ENCODE measurements around the gene DSE.
A peak's percentile ranks its signal among the peaks of the same experiment; 100 is the strongest.

Gene DSE

DNA sequence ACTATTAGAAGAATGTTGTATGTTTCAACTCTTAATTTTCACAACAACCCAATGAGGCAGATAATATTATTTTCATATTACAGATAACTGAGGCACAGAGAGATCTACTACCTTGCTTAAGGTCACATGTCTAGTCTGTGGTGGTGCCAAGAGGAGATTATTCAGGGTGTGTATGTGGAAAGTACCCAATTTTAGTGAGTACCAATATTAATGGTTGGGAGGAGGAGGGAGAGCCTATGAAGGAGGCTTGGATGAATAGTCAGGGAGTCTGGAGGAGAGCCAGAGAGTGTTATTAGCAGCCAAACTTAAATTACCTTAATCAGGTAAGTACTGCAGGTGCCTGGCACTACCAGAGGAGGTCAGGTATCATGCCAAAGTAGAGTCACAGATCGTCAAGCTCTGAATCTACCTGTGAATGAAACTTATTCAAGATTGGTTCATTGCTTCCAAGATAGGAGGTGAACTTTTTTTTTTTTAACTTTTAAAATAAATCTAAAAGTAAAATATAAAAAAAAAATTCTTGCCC is 79.5 kb downstream of the DSE start:
- DNase-seq: no peak

- no peak for DNase-seq
Observed at GRCh38 chr6:116450769-116451740, 80.3 kb downstream of the DSE start.

DNA sequence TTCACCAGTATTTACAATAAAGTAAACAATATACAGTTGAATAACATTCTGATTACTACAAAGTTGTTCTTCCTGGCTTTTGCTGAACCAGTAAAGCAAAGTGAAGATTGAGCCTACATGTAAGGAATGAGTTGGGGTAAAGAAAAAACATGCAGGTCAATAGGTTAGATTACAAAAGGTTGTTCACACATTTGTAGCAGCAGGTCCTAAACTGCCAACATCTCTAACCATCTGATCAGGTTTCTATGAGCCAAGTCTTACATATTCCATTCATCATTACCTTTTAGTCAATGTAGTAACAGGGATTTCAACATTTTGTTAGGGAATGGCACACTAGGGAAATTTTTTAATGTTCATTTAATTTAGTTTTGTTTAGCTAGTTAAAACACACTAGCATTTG is 81.2 kb downstream of the DSE start:
- DNase-seq: no peak

- DNase-seq: no peak
Observed at GRCh38 chr6:116452531-116452930, 81.8 kb downstream of the DSE start.

- no peak for DNase-seq
Observed at GRCh38 chr6:116456106-116456505, 85.4 kb downstream of the DSE start.

DNA sequence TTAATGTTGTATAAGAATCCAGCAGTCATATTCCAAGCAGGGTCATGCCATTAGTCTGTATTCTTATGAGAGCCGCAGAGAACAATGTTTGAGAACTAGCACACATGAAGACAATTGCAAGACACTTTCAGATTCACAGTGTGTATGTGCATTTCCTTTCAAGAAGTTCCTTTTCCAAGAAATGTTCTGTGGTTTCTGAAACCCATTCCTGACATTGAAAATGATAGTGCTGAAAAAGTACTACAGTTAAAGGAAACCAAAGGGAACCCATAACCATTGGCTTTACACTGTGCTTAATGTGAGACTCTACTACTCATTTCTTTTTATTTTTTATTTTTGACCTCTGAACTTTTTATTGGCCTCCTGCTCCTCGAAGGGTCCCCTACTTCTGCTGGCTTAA is 86.2 kb downstream of the DSE start:
- no peak for DNase-seq

- no peak for DNase-seq
Observed at GRCh38 chr6:116458264-116458663, 87.5 kb downstream of the DSE start.

GRCh38 chr6:116459927-116460326 is 89.2 kb downstream of the DSE start:
- no peak for DNase-seq

GRCh38 chr6:116461331-116461931 is 90.7 kb downstream of the DSE start, which contains the start of gene CALHM6:
CALHM6 (plus strand) TSS chr6:116461375; CDS start chr6:116461930, 555 bp downstream.
- no peak for DNase-seq

- no peak for DNase-seq
Observed at GRCh38 chr6:116461932-116462885, 91.5 kb downstream of the DSE start.

DNA sequence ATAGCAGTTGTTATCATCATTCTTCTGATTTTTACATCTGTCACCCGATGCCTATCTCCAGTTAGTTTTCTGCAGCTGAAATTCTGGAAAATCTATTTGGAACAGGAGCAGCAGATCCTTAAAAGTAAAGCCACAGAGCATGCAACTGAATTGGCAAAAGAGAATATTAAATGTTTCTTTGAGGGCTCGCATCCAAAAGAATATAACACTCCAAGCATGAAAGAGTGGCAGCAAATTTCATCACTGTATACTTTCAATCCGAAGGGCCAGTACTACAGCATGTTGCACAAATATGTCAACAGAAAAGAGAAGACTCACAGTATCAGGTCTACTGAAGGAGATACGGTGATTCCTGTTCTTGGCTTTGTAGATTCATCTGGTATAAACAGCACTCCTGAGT is 92.6 kb downstream of the DSE start:
- no peak for DNase-seq

DNA sequence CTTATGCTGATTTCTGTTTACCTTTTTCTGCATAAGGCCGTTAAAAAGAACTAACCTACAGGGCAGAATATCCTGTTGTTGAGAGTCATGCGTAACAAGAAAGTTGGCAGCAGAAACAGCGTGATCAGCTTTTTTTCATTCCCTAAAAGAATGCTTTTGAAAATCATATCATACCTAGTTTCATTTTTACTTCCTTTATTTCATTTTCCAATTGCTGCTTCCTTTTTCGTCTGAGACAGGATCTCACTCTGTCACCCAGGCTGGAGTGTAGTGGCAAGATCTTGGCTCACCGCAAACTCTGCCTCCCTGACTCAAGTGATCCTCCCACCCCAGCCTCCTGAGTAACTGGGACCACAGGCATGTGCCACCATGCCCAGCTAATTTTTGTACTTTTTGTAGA is 94.5 kb downstream of the DSE start:
- DNase-seq: no peak

- no peak for DNase-seq
Observed at GRCh38 chr6:116467096-116467495, 96.3 kb downstream of the DSE start.

DNA sequence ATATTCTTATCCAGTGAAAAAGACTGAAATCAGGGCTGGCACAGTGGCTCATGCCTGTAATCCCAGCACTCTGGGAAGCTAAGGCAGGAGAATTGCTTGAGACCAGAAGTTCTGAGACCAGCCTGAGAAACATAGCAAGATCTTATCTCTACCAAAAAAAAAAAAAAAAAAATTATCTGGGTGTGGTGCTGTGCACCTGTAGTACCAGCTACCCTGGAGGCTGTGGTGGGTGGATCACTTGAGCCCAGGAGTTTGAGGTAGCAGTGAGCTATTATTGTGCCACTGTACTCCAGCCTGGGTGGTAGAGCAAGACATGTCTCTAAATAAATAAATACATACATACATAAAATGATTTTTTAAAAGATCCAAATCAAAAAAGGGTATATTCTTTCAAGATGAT is 96.8 kb downstream of the DSE start:
- DNase-seq: no peak

- DNase-seq: no peak
Observed at GRCh38 chr6:116468293-116468692, 97.5 kb downstream of the DSE start.

GRCh38 chr6:116471531-116471930 is 100.8 kb downstream of the DSE start:
- DNase-seq: peak; percentile 31

GRCh38 chr6:116472706-116473105 is 102.0 kb downstream of the DSE start:
- no peak for DNase-seq

DNA sequence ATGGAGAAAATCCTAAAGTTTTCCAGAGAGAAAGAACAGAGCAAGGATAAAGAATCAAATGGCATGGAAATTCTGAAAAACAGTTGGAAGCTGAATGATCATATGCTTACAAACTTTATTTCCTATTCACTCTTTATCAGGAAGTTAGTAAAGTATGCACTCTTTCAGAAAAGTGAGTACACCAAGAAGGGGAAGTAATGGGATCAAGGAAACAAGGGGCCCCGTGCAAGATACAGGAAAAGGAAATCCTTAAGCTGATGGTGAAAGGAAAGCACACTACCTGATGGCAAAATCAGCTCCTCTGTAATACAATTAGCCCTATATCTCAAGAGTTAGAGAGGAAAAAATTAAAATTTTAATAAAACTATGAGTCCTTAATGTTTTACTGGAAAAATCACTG is 104.4 kb downstream of the DSE start:
- no peak for DNase-seq

DNA sequence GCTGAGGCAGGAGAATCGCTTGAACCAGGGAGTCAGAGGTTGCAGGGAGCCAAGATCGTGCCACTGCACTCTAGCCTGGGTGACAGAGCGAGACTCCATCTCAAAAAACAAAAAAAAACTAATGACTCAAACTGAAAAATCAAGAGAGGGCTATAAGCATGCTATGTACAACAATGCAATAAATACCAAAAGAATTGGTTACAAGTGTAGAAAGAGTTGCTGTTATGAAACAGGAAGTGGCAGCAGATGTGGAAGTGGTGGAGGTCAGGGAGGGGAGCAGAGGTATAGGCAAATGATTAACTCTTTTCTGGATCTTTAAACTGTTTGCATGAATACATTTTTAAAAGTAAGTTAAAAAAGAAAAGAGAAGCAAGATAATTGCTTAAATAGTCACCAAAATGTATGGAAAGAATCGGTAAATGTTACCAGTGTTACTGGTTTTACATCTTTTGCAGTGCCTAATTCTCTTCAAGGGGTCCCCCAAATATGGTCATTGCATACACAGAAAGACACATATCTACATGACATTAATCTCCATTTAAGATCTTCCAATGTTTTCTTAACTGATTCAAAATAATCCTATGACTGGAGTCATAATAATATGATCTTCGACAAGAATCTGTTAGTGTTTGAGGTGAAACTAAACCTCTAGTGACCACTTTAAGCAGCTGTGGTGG is 105.4 kb downstream of the DSE start:
- DNase-seq: no peak

GRCh38 chr6:116482780-116483179 is 112.0 kb downstream of the DSE start:
- DNase-seq: no peak

DNA sequence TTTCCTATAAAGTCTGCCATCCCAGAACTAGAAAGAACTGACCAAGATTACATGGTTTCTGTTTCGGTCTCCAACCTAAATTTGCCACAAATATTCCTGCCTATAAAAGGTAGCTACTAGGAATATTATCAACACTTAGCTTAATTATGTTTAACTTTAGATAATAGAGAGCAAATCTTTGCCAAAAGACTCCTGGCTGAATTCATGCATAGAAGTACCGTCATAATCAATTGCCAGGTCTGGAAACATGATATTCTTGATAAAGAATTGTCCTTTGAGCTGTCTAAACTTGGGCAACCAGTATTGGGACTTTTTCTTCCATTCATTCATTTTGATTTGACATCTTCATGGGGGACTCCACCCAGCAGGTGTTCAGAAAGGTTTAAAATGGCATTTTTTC is 112.9 kb downstream of the DSE start:
- no peak for DNase-seq

GRCh38 chr6:116485559-116486184 is 114.9 kb downstream of the DSE start:
- DNase-seq: no peak

Data from NCI-H2171 treated with DMSO at 0.1 percent for 48 hours (cell line).